Body of pancreas (tissue), 4 donors: ENCODE measurements around the gene HDAC7. TPM values are rescaled to one million over a fixed set of nuclear protein-coding genes. Genes with fewer than 3 reads are reported as not detected.

Experiments
- ATAC-seq: fragments of 150-250 bp; one replicate; pipeline ENCODE4 v1.9.1; 2016
- DNase-seq, 4 donors: peaks; one replicate each; pipeline ENCODE4 v3.0.0-alpha.2; 2019
- H3K27ac ChIP-seq, 4 donors: fragments of 200-600 bp; sonication (generic); 1 replicate in 3 of 4; 2 replicates in 1 of 4; pipeline versions ENCODE4 v1.5.1 to v1.6.1; 2016 to 2019; ENCODE audit warnings: mild to moderate bottlenecking in 1 of 4, mixed read lengths in 1 of 4, moderate library complexity in 1 of 4
- H3K27me3 ChIP-seq, 2 donors: fragments of 200-600 bp; sonication (generic); one replicate each; pipeline ENCODE4 v1.6.0; 2016; ENCODE audit warnings: mild to moderate bottlenecking in 1 of 2
- H3K36me3 ChIP-seq, 2 donors: fragments of 200-600 bp; sonication (generic); replicated peaks in 1 of 2; 2 replicates each; pipeline ENCODE4 v1.5.1; 2016; ENCODE audit warnings: low read depth in 2 of 2; ENCODE audit not compliant: insufficient read depth in 1 of 2
- H3K4me1 ChIP-seq: fragments of 200-600 bp; sonication (generic); one replicate; pipeline ENCODE4 v1.6.0; 2016
- H3K4me3 ChIP-seq, 2 donors: fragments of 200-600 bp; sonication (generic); 1 replicate in 1 of 2; 2 replicates in 1 of 2; pipeline ENCODE4 v1.5.1; 2016 to 2019
- H3K9me3 ChIP-seq, 3 donors: fragments of 200-600 bp; sonication (generic); 1 replicate in 2 of 3; 2 replicates in 1 of 3; pipeline ENCODE4 v1.5.1; 2016
- POLR2A ChIP-seq, 3 donors: fragments of 450-650 bp; IDR thresholded peaks; one replicate each; pipeline ENCODE4 v1.6.1; 2016; ENCODE audit warnings: antibody characterized with exemption in 3 of 3, mild to moderate bottlenecking in 2 of 3
- whole genome bisulfite sequencing, 2 donors: methylation state at CpG; one replicate each; pipeline ENCODE4 v1.1.5; 2017; 5-methylcytosine and 5-hydroxymethylcytosine counted together
- intact Hi-C: fragments of 100-400 bp; cut with DNase I; formaldehyde crosslinking; loops from one replicate; pipeline ENCODE4 v1.15.1; 2023
- total RNA-seq, 2 donors: library from RNA; depleted of rRNA; stranded (reverse); fragments of >200 nt; gene quantifications; one replicate each; pipeline ENCODE4 v1.1.0, GENCODE V29; 2016
- TF ChIP-seq, protein P1 (sequence below), 7 experiments: fragments of 450-650 bp in 4 of 7; fragments of 200-600 bp in 3 of 7; sonication (generic) in 3 of 7; IDR thresholded peaks; one replicate each; pipeline ENCODE4 v1.5.1; 2016 to 2019; ENCODE audit warnings: antibody characterized with exemption in 7 of 7

Gene HDAC7
- total RNA-seq, 2 donors from 2014 or later, result 26.2 to 26.7 TPM

DNA sequence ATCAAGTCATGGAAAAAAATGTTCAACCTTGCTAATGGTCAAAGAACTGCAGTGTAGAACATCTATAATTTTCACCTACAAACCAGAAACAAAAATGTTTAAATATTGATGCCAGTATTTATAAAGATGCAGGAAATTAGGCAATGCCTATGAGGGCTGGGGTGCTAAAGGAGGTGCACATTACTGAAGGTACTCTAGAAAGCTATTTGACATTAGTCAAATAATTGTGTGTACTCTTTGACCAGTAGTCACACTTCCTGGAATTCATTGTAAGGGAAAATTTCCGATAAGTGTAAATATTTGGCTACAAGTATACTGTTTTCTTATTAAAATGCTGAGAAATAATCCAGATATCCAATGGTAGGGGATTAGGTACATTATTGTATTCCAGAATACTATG is 36.4 kb upstream of the HDAC7 start:
- ATAC-seq (no peak), DNase-seq (no peak)
- Histone ChIP-seq H3K27me3 (no peaks in the 10 kb centered on the region), H3K4me1 (no peaks in the 10 kb centered on the region), H3K27ac (no peak overlapping the region), H3K4me3 (no peak overlapping the region), H3K36me3 (no peaks in the 10 kb centered on the region), H3K9me3 (no peaks in the 10 kb centered on the region)
- intact Hi-C loops, result no loop called here
- TF ChIP-seq, protein P1, sequence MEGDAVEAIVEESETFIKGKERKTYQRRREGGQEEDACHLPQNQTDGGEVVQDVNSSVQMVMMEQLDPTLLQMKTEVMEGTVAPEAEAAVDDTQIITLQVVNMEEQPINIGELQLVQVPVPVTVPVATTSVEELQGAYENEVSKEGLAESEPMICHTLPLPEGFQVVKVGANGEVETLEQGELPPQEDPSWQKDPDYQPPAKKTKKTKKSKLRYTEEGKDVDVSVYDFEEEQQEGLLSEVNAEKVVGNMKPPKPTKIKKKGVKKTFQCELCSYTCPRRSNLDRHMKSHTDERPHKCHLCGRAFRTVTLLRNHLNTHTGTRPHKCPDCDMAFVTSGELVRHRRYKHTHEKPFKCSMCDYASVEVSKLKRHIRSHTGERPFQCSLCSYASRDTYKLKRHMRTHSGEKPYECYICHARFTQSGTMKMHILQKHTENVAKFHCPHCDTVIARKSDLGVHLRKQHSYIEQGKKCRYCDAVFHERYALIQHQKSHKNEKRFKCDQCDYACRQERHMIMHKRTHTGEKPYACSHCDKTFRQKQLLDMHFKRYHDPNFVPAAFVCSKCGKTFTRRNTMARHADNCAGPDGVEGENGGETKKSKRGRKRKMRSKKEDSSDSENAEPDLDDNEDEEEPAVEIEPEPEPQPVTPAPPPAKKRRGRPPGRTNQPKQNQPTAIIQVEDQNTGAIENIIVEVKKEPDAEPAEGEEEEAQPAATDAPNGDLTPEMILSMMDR (IDR thresholded peaks at IDR 0.05), result no peak
- TF ChIP-seq POLR2A (IDR thresholded peaks at IDR 0.05), result no peak
- 69 to 83% methylated on average over 1 of the region's 1 CpG for WGBS, 2 donors

GRCh38 chr12:47855502-47855901 is 35.8 kb upstream of the HDAC7 start:
- Histone ChIP-seq H3K9me3 (no peaks in the 10 kb centered on the region), H3K27me3 (no peaks in the 10 kb centered on the region), H3K4me3 (no peak overlapping the region), H3K36me3 (no peaks in the 10 kb centered on the region), H3K4me1 (no peaks in the 10 kb centered on the region), H3K27ac (no peak overlapping the region)
- no peak for DNase-seq
- intact Hi-C loops, result no loop called here
- TF ChIP-seq, protein P1 (IDR thresholded peaks at IDR 0.05), result no peak
- TF ChIP-seq POLR2A (IDR thresholded peaks at IDR 0.05), result no peak
- WGBS, 2 donors, result 63 to 80% methylated on average over 2 of the region's 2 CpGs
- ATAC-seq, result no peak

DNA sequence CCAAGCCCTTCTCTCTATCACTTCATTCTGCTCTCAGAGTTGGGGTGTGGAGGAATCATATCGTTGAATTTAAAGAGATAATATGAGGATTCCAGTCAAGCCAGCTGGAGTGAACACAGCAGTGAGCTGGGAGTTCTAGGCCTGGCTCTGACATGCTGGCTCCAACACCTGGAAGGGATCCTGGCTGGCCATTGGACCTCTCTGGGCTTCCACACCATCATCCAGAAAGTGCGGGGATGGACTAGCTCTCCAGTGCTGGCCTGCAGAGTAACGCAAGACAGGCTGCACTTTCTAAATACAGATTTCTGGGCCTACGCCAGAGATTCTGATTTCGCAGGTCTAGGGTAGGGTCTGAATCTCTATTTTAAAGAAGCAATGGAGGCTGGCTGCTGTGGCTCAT is 34.8 kb upstream of the HDAC7 start:
- H3K27ac ChIP-seq, result no peak overlapping the region
- H3K9me3 ChIP-seq, result no peaks in the 10 kb centered on the region
- DNase-seq (no peak), ATAC-seq (no peak)
- H3K4me3 ChIP-seq, result no peak overlapping the region
- no peaks in the 10 kb centered on the region for H3K4me1 ChIP-seq
- intact Hi-C loops, result no loop called here
- no peaks in the 10 kb centered on the region for H3K36me3 ChIP-seq
- TF ChIP-seq, protein P1 (IDR thresholded peaks at IDR 0.05), result no peak
- no peak for TF ChIP-seq POLR2A (IDR thresholded peaks at IDR 0.05)
- H3K27me3 ChIP-seq, result no peaks in the 10 kb centered on the region
- WGBS, 2 donors, result 95% methylated on average over 5 of the region's 5 CpGs

DNA sequence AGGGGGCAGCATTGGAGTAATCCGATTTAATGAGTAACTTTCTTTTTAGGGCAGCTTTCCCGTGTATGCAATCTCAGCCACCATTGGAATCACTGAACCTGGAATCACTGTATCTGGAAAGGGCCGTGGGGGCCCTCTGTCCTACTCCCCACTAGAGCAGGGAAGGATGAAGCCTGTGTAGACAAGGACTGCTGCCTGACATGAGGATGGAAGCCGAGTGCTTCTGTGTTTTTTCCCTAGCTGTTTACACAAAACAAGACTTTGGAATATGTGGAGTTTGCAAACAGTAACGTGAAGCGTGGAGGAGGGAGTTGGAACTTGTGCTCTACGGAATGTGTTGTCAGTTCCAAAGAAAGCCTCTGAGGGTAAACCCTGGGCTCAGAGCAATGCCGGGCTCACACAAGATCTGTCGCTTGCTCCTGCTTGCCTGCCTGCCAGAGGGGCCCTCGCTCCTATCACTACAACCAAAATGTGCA is 32.4 kb upstream of the HDAC7 start:
- no peak for DNase-seq
- 70 to 71% methylated on average over 10 of the region's 10 CpGs for WGBS, 2 donors

More for the DNA sequence above, 32.4 kb upstream of the HDAC7 start:
- H3K36me3 ChIP-seq, result no peaks in the 10 kb centered on the region
- H3K27me3 ChIP-seq, result no peaks in the 10 kb centered on the region
- intact Hi-C loops, result no loop called here
- H3K4me3 ChIP-seq, result no peak overlapping the region
- no peak overlapping the region for H3K27ac ChIP-seq
- TF ChIP-seq, protein P1 (IDR thresholded peaks at IDR 0.05), result no peak
- TF ChIP-seq POLR2A (IDR thresholded peaks at IDR 0.05), result no peak
- ATAC-seq, result no peak
- H3K9me3 ChIP-seq, result no peaks in the 10 kb centered on the region
- no peaks in the 10 kb centered on the region for H3K4me1 ChIP-seq
